Ovary (tissue), 9 donors: ENCODE measurements around the gene KCNQ5. TPM values are rescaled to one million over a fixed set of nuclear protein-coding genes. Genes with fewer than 3 reads are reported as not detected.

Experiments used
- DNase-seq, 5 donors: peaks; one replicate each; pipeline ENCODE4 v3.0.0-alpha.2; 2019 to 2020
- H3K27ac ChIP-seq, 2 donors: fragments of 200-600 bp; one replicate each; pipeline versions ENCODE4 v1.5.1 to v1.8.0; 2019 to 2022
- H3K27me3 ChIP-seq: fragments of 200-600 bp; one replicate; pipeline ENCODE4 v1.8.0; 2022
- H3K36me3 ChIP-seq: fragments of 200-600 bp; sonication (generic); one replicate; pipeline ENCODE4 v1.5.1; 2019
- H3K4me1 ChIP-seq: one replicate; pipeline ENCODE4 v1.8.1; 2013; ENCODE audit warnings: mild to moderate bottlenecking, moderate library complexity; ENCODE audit not compliant: insufficient read depth
- H3K4me3 ChIP-seq: fragments of 200-600 bp; sonication (generic); one replicate; pipeline ENCODE4 v1.5.1; 2017
- H3K9me3 ChIP-seq, 2 donors: fragments of 200-600 bp in 1 of 2; sonication (generic) in 1 of 2; one replicate each; pipeline versions ENCODE4 v1.5.1 to v1.8.1; 2013 to 2019; ENCODE audit warnings: mild to moderate bottlenecking in 1 of 2, moderate library complexity in 1 of 2
- EP300 ChIP-seq: sonication (generic); formaldehyde crosslinking; IDR thresholded peaks from one replicate; pipeline ENCODE4 v1.6.1; 2017; ENCODE audit warnings: antibody characterized with exemption
- POLR2A ChIP-seq: fragments of 450-650 bp; IDR thresholded peaks from one replicate; pipeline ENCODE4 v1.6.1; 2017; ENCODE audit warnings: antibody characterized with exemption, mild to moderate bottlenecking, moderate library complexity
- WGBS, 3 donors: extraction: QIAGEN DNeasy Blood & Tissue Kit in 1 of 3; methylation state at CpG; one replicate each; pipeline versions ENCODE4 v1.1.5 to v1.1.7; 2013 to 2017; 5-methylcytosine and 5-hydroxymethylcytosine counted together
- intact Hi-C, 4 donors: fragments of 100-400 bp; cut with DNase I; formaldehyde crosslinking; loops; one replicate each; pipeline versions ENCODE4 v1.11.0 to v1.15.1; 2022 to 2023
- polyA plus RNA-seq, 2 donors: library from polyadenylated mRNA; stranded (reverse); fragments of 200-250 nt in 1 of 2; fragments of 350-450 nt in 1 of 2; fragmentation: Illumina TruSeq in 1 of 2; extraction: RNeasy Lipid Tissue Mini Kit (QIAGEN cat#74804) in 1 of 2; gene quantifications; one replicate each; pipeline ENCODE4 v1.2.3, GENCODE V29; 2013 to 2014
- total RNA-seq, 7 donors: library from RNA; depleted of rRNA in 2 of 7; stranded (reverse); fragments of >200 nt in 2 of 7; fragmentation: NEBNext Ultra II Directional in 3 of 7; extraction: Animal tissue kit (Norgen Biotek cat#: 25700) in 3 of 7; gene quantifications; one replicate each; pipeline versions ENCODE4 v1.1.0 to v1.2.4, GENCODE V29; 2016 to 2023
- TF ChIP-seq, protein P1 (sequence below), 3 donors: fragments of 450-650 bp in 2 of 3; fragments of 200-600 bp in 1 of 3; IDR thresholded peaks; one replicate each; pipeline versions ENCODE4 v1.5.1 to v1.8.0; 2016 to 2022; ENCODE audit warnings: antibody characterized with exemption in 3 of 3, mild to moderate bottlenecking in 1 of 3
- donor health status: DM: no; HTN: no; CAD: no; lungs with moderate emphysema.
- donor health status: DM: no; HTN: no; CAD: no.
- donor health status: Bipolar disorder and iron deficiency.
- donor health status: DM: yes; HTN: yes; CAD: no.
- donor health status: DM: no; HTN: no; CAD: no.
- donor health status: DM: yes; HTN: yes; CAD: no.

KCNQ5 gene
- total and polyA plus RNA-seq, 9 donors, result 0.02 to 0.80 (median 0.15) TPM; not detected in 2

DNA sequence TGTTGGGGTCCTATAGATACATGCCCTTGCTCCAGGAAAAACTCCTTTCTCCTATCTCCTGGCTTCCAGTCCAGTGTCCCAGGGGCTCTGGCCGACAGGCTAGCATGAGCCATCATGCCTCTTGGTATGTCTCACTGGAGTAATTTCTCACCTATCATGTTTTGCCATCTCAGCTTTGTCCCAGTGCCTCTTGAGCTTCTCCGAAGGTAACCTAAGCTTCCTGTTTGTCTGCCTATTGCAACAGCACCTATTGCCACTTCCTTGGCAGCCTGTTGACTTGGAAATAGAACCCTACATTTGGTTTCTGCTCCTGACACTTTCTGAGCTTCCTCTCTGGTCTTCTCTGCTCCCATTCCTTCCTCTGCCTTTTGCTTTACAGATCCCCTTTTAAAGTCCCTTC, 197.7 kb downstream of the KCNQ5 start:
- no peaks in the 10 kb centered on the region for H3K9me3 ChIP-seq
- WGBS, 3 donors, result 81 to 83% (median 83%) methylated on average over 2 of the region's 2 CpGs
- intact Hi-C loops, result no loop called here
- H3K36me3 ChIP-seq, result no peaks in the 10 kb centered on the region
- H3K4me3 ChIP-seq, result no peak overlapping the region
- H3K27ac ChIP-seq, result no peak overlapping the region
- DNase-seq, result no peak
- no peaks in the 10 kb centered on the region for H3K4me1 ChIP-seq
- H3K27me3 ChIP-seq, result no peaks in the 10 kb centered on the region
- no peak for TF ChIP-seq POLR2A
- TF ChIP-seq, protein P1, sequence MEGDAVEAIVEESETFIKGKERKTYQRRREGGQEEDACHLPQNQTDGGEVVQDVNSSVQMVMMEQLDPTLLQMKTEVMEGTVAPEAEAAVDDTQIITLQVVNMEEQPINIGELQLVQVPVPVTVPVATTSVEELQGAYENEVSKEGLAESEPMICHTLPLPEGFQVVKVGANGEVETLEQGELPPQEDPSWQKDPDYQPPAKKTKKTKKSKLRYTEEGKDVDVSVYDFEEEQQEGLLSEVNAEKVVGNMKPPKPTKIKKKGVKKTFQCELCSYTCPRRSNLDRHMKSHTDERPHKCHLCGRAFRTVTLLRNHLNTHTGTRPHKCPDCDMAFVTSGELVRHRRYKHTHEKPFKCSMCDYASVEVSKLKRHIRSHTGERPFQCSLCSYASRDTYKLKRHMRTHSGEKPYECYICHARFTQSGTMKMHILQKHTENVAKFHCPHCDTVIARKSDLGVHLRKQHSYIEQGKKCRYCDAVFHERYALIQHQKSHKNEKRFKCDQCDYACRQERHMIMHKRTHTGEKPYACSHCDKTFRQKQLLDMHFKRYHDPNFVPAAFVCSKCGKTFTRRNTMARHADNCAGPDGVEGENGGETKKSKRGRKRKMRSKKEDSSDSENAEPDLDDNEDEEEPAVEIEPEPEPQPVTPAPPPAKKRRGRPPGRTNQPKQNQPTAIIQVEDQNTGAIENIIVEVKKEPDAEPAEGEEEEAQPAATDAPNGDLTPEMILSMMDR (IDR thresholded peaks at IDR 0.05), result no peak
- no peak for TF ChIP-seq EP300

DNA sequence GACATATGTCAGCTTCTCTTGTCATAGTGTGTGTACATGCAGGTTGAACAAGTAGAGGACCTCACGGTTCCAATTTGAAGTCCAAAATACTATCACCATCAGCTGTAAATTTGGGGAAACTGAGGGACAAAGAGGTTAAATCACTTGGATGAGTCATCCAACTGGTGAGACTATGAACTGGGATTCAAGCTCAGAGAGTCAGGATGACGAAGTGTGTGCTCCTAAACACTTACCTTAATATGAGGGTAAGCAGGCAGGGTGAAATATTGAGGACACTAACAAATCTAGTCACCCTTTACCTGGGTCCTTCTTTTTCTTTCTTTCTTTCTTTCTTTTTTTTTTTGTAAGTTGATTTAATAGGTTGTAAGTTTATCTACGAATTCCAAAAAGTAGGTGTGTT, 198.3 kb downstream of the KCNQ5 start:
- Histone ChIP-seq H3K4me1 (no peaks in the 10 kb centered on the region), H3K9me3 (no peaks in the 10 kb centered on the region), H3K4me3 (no peak overlapping the region), H3K27ac (no peak overlapping the region), H3K36me3 (no peaks in the 10 kb centered on the region), H3K27me3 (no peaks in the 10 kb centered on the region)
- intact Hi-C loops, result no loop called here
- TF ChIP-seq, protein P1 (IDR thresholded peaks at IDR 0.05), result no peak
- TF ChIP-seq EP300 (no peak), POLR2A (no peak)
- DNase-seq, result no peak
- 66 to 71% (median 67%) methylated on average over 3 of the region's 3 CpGs for WGBS, 3 donors

DNA sequence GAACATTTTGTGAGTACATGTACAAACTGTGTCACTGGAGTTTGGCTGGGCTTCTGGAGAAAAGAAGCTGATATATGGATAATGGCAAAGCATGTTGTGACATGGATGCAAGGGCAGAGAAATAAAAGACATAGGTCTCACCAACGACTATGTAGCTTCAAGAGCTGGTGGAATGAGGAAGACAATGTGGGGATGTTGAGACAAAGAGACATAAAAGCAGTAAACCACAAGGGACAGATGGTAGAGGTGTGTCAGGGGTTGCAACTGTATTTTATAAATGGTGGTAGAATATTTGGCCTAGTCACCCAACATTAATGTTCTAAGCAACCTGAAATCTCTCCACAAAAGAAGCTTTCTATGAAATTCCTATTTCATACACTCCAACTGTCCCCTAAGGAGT, 199.0 kb downstream of the KCNQ5 start:
- 45 to 66% (median 51%) methylated on average over 1 of the region's 1 CpG for WGBS, 3 donors

DNA sequence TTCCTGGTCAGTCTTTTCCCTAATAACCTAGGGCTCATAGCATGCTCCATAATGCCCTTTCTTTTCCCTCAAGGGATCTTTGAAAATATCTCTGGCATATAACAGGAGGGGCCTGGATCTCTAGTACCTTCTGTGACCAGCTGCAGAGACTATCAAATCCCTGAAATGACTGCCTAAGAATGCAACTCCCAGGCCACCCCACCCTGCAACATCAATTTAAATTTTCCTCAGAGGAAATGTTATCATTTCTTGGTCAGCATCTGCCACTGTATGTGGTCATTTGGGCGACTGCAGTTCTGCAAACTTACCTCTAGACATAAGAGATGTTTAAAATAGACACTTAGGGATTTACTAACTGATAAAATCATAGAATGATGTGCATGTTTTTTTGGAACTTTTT, 200.2 kb downstream of the KCNQ5 start:
- TF ChIP-seq POLR2A, result no peak
- TF ChIP-seq EP300, result no peak
- TF ChIP-seq, protein P1 (IDR thresholded peaks at IDR 0.05), result no peak
- no peaks in the 10 kb centered on the region for H3K9me3 ChIP-seq
- no peak overlapping the region for H3K27ac ChIP-seq
- intact Hi-C loops, result no loop called here
- H3K4me3 ChIP-seq, result no peak overlapping the region
- 70 to 88% (median 72%) methylated on average over 1 of the region's 1 CpG for WGBS, 3 donors
- H3K27me3 ChIP-seq, result no peaks in the 10 kb centered on the region
- DNase-seq, result no peak
- H3K36me3 ChIP-seq, result no peaks in the 10 kb centered on the region
- H3K4me1 ChIP-seq, result no peaks in the 10 kb centered on the region

More for the DNA sequence above, 199.0 kb downstream of the KCNQ5 start:
- H3K4me3 ChIP-seq, result no peak overlapping the region
- intact Hi-C loops, result no loop called here
- H3K36me3 ChIP-seq, result no peaks in the 10 kb centered on the region
- no peak for DNase-seq
- H3K4me1 ChIP-seq, result no peaks in the 10 kb centered on the region
- no peaks in the 10 kb centered on the region for H3K27me3 ChIP-seq
- no peak overlapping the region for H3K27ac ChIP-seq
- H3K9me3 ChIP-seq, result no peaks in the 10 kb centered on the region
- TF ChIP-seq EP300 (no peak), POLR2A (no peak)
- TF ChIP-seq, protein P1 (IDR thresholded peaks at IDR 0.05), result no peak
